Astrocyte (in vitro differentiated cells and primary cell): ENCODE data around the gene PTPRN2. TPM values are rescaled to one million over a fixed set of nuclear protein-coding genes. Genes with fewer than 3 reads are reported as not detected.
"Not testable (repeated sequence)": the region's sequence is repeated elsewhere in the genome, so short reads cannot be mapped to it uniquely, and the experiment has no call there.

Experiments
- DNase-seq: peaks from one replicate; pipeline ENCODE4 v3.0.0-alpha.2; 2010; ENCODE audit warnings: low read depth
- FAIRE-seq: peaks from 2 replicates; lab custom pipeline; 2011; peaks lifted over from hg19 to GRCh38; lab: Jason Lieb, UNC
- H2AFZ ChIP-seq: 2 replicates; pipeline ENCODE4 v1.6.0; 2012; ENCODE audit warnings: low read depth, low read length, inconsistent platforms
- H3K27ac ChIP-seq: 2 replicates; pipeline ENCODE4 v1.5.1; 2011; ENCODE audit warnings: low read depth, low read length, inconsistent platforms
- H3K27me3 ChIP-seq: 2 replicates; pipeline ENCODE4 v1.6.0; 2011; ENCODE audit warnings: low read length, inconsistent platforms; ENCODE audit not compliant: insufficient read depth
- H3K36me3 ChIP-seq: 2 replicates; pipeline ENCODE4 v1.5.1; 2011; ENCODE audit warnings: low read length, inconsistent platforms; ENCODE audit not compliant: insufficient read depth
- H3K4me1 ChIP-seq: 2 replicates; pipeline ENCODE4 v1.5.1; 2011; ENCODE audit warnings: low read length, inconsistent platforms; ENCODE audit not compliant: insufficient read depth
- H3K4me2 ChIP-seq: 2 replicates; pipeline ENCODE4 v1.6.0; 2012; ENCODE audit warnings: low read length, inconsistent platforms
- H3K4me3 ChIP-seq: 2 replicates; pipeline ENCODE4 v1.5.1; 2011; ENCODE audit warnings: low read depth, mild to moderate bottlenecking, low read length, inconsistent platforms; ENCODE audit not compliant: insufficient read depth
- H3K79me2 ChIP-seq: 2 replicates; pipeline ENCODE4 v1.6.0; 2012; ENCODE audit warnings: mild to moderate bottlenecking, low read length, inconsistent platforms; ENCODE audit not compliant: insufficient read depth
- H3K9ac ChIP-seq: 2 replicates; pipeline ENCODE4 v1.6.0; 2012; ENCODE audit warnings: mild to moderate bottlenecking, low read length, inconsistent platforms
- H3K9me3 ChIP-seq: 2 replicates; pipeline ENCODE4 v1.5.1; 2012; ENCODE audit warnings: low read depth, mild to moderate bottlenecking, low read length, inconsistent platforms; ENCODE audit not compliant: insufficient read depth
- H4K20me1 ChIP-seq: 2 replicates; pipeline ENCODE4 v1.6.0; 2012; ENCODE audit warnings: low read length, inconsistent platforms; ENCODE audit not compliant: insufficient read depth
- H3K27ac Mint-ChIP-seq: one replicate; pipeline ENCODE4 v1.8.0; 2021; ENCODE audit warnings: mild to moderate bottlenecking, mixed read lengths; ENCODE audit not compliant: unreplicated experiment
- H3K27me3 Mint-ChIP-seq: one replicate; pipeline ENCODE4 v1.8.0; 2021; ENCODE audit warnings: low read depth, mixed read lengths; ENCODE audit not compliant: unreplicated experiment
- H3K36me3 Mint-ChIP-seq: one replicate; pipeline ENCODE4 v1.8.0; 2021; ENCODE audit warnings: low read depth, mixed read lengths; ENCODE audit not compliant: unreplicated experiment
- H3K4me1 Mint-ChIP-seq: one replicate; pipeline ENCODE4 v1.8.0; 2021; ENCODE audit warnings: low read depth, mixed read lengths; ENCODE audit not compliant: unreplicated experiment
- H3K4me3 Mint-ChIP-seq: one replicate; pipeline ENCODE4 v1.8.0; 2021; ENCODE audit warnings: mild to moderate bottlenecking, moderate library complexity, mixed read lengths; ENCODE audit not compliant: unreplicated experiment
- H3K9me3 Mint-ChIP-seq: one replicate; pipeline ENCODE4 v1.8.0; 2021; ENCODE audit warnings: mild to moderate bottlenecking, mixed read lengths; ENCODE audit not compliant: unreplicated experiment
- CTCF ChIP-seq: IDR thresholded peaks from 2 replicates; pipeline ENCODE4 v1.5.1; 2011; ENCODE audit warnings: low read depth, mild to moderate bottlenecking, inconsistent platforms, low read length, moderate library complexity; ENCODE audit not compliant: insufficient read depth
- EZH2 ChIP-seq: IDR thresholded peaks from 2 replicates; pipeline ENCODE4 v1.6.1; 2012; ENCODE audit warnings: mild to moderate bottlenecking, low read length, inconsistent platforms; ENCODE audit not compliant: insufficient read depth
- total RNA-seq: library from RNA; stranded (reverse); gene quantifications from 2 replicates; pipeline ENCODE4 v1.2.1, GENCODE V29; 2021

PTPRN2 gene
- total RNA-seq, 1 donor from 2014 or later: 0.09 TPM

DNA sequence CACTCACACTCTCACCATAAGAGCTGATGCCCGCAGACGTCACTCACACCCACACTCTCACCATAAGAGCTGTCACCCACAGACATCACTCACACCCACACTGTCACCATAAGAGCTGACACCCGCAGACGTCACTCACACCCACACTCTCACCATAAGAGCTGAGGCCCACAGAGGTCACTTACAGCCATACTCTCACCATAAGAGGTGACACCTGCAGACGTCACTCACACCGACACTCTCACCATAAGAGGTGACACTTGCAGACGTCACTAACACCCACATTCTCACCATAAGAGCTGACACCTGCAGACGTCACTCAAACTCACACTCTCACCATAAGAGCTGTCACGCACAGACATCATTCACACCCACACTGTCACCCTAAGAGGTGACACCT, 250.7 kb downstream of the PTPRN2 start:
- H3K36me3 ChIP-seq, H3K4me1 Mint-ChIP-seq, H3K4me3 ChIP-seq, H3K27me3 ChIP-seq, H3K27ac ChIP-seq, H3K4me1 ChIP-seq, H3K9ac ChIP-seq, H3K36me3 Mint-ChIP-seq, H2AFZ ChIP-seq, H4K20me1 ChIP-seq, H3K4me3 Mint-ChIP-seq, H3K27ac Mint-ChIP-seq, H3K27me3 Mint-ChIP-seq, H3K79me2 ChIP-seq, DNase-seq, H3K4me2 ChIP-seq: not testable (repeated sequence)
- H3K9me3 Mint-ChIP-seq: peaks cover 32% of the 10 kb centered on the region
- FAIRE-seq: peak; percentile 93
- H3K9me3 ChIP-seq: peaks cover 13% of the 10 kb centered on the region

DNA sequence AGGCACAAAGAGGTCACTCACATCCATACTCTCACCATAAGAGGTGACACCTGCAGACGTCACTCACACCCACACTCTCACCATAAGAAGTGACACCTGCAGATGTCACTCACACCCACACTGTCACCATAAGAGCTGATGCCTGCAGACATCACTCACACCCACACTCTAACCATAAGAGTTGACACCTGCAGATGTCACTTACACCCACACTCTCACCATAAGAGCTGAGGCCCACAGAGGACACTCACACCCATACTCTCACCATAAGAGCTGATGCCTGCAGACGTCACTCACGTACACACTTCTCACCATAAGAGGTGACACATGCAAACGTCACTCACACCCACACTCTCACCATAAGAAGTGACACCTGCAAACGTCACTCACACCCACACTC, 255.1 kb downstream of the PTPRN2 start:
- H3K79me2 ChIP-seq, H3K4me3 Mint-ChIP-seq, H3K27me3 Mint-ChIP-seq, H3K36me3 Mint-ChIP-seq, H3K4me2 ChIP-seq, H2AFZ ChIP-seq, H3K4me3 ChIP-seq, H3K9ac ChIP-seq, FAIRE-seq, H3K27me3 ChIP-seq, H3K4me1 Mint-ChIP-seq, DNase-seq, H3K36me3 ChIP-seq, H4K20me1 ChIP-seq, H3K27ac Mint-ChIP-seq, H3K27ac ChIP-seq, H3K4me1 ChIP-seq: not testable (repeated sequence)
- peaks cover 12% of the 10 kb centered on the region for H3K9me3 ChIP-seq
- H3K9me3 Mint-ChIP-seq: peaks cover 30% of the 10 kb centered on the region

- H3K4me3 ChIP-seq, H3K27ac ChIP-seq, H3K27ac Mint-ChIP-seq, FAIRE-seq, H3K4me2 ChIP-seq, H3K36me3 ChIP-seq, H3K79me2 ChIP-seq, H3K4me3 Mint-ChIP-seq, H3K4me1 Mint-ChIP-seq, H2AFZ ChIP-seq, H3K36me3 Mint-ChIP-seq, DNase-seq, H3K27me3 Mint-ChIP-seq, H3K9ac ChIP-seq, H3K27me3 ChIP-seq, H3K4me1 ChIP-seq, H4K20me1 ChIP-seq: not testable (repeated sequence)
- H3K9me3 Mint-ChIP-seq: peaks cover 32% of the 10 kb centered on the region
- H3K9me3 ChIP-seq: peaks cover 16% of the 10 kb centered on the region
Measured at GRCh38 chr7:158331826-158332450, 255.7 kb downstream of the PTPRN2 start.

GRCh38 chr7:158329686-158330085, 257.9 kb downstream of the PTPRN2 start:
- DNase-seq: no peak
- no peak overlapping the region for H3K4me2 ChIP-seq
- Mint-ChIP-seq H3K27me3 (no peaks in the 10 kb centered on the region), H3K4me1 (no peaks in the 10 kb centered on the region), H3K27ac (no peak overlapping the region), H3K9me3 (peaks cover 29% of the 10 kb centered on the region), H3K4me3 (no peak overlapping the region), H3K36me3 (no peaks in the 10 kb centered on the region)
- no peaks in the 10 kb centered on the region for H3K36me3 ChIP-seq
- TF ChIP-seq CTCF (no peak), EZH2 (no peak)
- no peaks in the 10 kb centered on the region for H4K20me1 ChIP-seq
- no peaks in the 10 kb centered on the region for H3K27me3 ChIP-seq
- no peaks in the 10 kb centered on the region for H3K79me2 ChIP-seq
- no peak overlapping the region for H3K27ac ChIP-seq
- H3K9ac ChIP-seq: no peak overlapping the region
- no peaks in the 10 kb centered on the region for H3K4me1 ChIP-seq
- peaks cover 22% of the 10 kb centered on the region for H3K9me3 ChIP-seq
- H2AFZ ChIP-seq: no peak overlapping the region
- H3K4me3 ChIP-seq: no peak overlapping the region
- FAIRE-seq: no peak
